Activated CD4-positive, alpha-beta T cell treated with anti-CD3 and anti-CD28 coated beads, Interleukin-2, amount 10 ng/mL, durations not matched to agents 24 days and 14 days (primary cell): ENCODE data around the gene KIAA0513. TPM values are rescaled to one million over a fixed set of nuclear protein-coding genes. Genes with fewer than 3 reads are reported as not detected.
A peak's percentile ranks its signal among the peaks of the same experiment; 100 is the strongest.

Source experiments
- DNase-seq: peaks from one replicate; pipeline ENCODE4 v3.0.0; 2022
- H3K27ac Mint-ChIP-seq: one replicate; pipeline ENCODE4 v1.8.0; 2022; ENCODE audit warnings: mild to moderate bottlenecking, mixed read lengths
- H3K27me3 Mint-ChIP-seq: one replicate; pipeline ENCODE4 v1.8.0; 2022; ENCODE audit warnings: mixed read lengths
- H3K36me3 Mint-ChIP-seq: one replicate; pipeline ENCODE4 v1.8.0; 2022; ENCODE audit warnings: low read depth, mild to moderate bottlenecking, mixed read lengths
- H3K4me1 Mint-ChIP-seq: one replicate; pipeline ENCODE4 v1.8.0; 2021; ENCODE audit warnings: mixed read lengths
- H3K4me3 Mint-ChIP-seq: one replicate; pipeline ENCODE4 v1.8.0; 2022; ENCODE audit warnings: mild to moderate bottlenecking, moderate library complexity, mixed read lengths
- H3K9me3 Mint-ChIP-seq: one replicate; pipeline ENCODE4 v1.8.0; 2021; ENCODE audit warnings: mixed read lengths
- intact Hi-C: fragments of 100-400 bp; cut with micrococcal nuclease; formaldehyde crosslinking; loops from one replicate; pipeline ENCODE4 v1.15.1; 2023
- total RNA-seq: library from RNA; stranded (reverse); gene quantifications from 2 replicates; pipeline ENCODE4 v1.2.3, GENCODE V29; 2022

The KIAA0513 gene
- total RNA-seq, 1 donor from 2014 or later: 12.1 TPM

- H3K4me3 Mint-ChIP-seq: peak within 1 kb of the TSS; percentile 98
- peak within 1 kb of the TSS; percentile 99 for H3K27ac Mint-ChIP-seq
- peaks cover 24% of the 10 kb centered on the region for H3K4me1 Mint-ChIP-seq
- intact Hi-C loops: loop anchor here (1.0 kb wide), 3 partner anchors 16 to 75 kb away; partner anchors contain the start of gene KIAA0513
- H3K36me3 Mint-ChIP-seq: peaks cover 9% of the 10 kb centered on the region
- peak; percentile 96 for DNase-seq
- H3K27me3 Mint-ChIP-seq: peaks cover 4% of the 10 kb centered on the region
- no peaks in the 10 kb centered on the region for H3K9me3 Mint-ChIP-seq
Observed at GRCh38 chr16:85010931-85011845, 16.4 kb upstream of the KIAA0513 start, which contains the start of gene ZDHHC7. TSS of gene ZDHHC7 (minus strand) at chr16:85011535. CDS start at chr16:84990618, 20,917 bp downstream.

GRCh38 chr16:85011846-85012284 lies 15.7 kb upstream of the KIAA0513 start:
- H3K27ac Mint-ChIP-seq: peak overlapping the region; percentile 99
- peaks cover 26% of the 10 kb centered on the region for H3K4me1 Mint-ChIP-seq
- peaks cover 4% of the 10 kb centered on the region for H3K27me3 Mint-ChIP-seq
- H3K36me3 Mint-ChIP-seq: peaks cover 6% of the 10 kb centered on the region
- DNase-seq: no peak
- H3K4me3 Mint-ChIP-seq: peak overlapping the region; percentile 98
- H3K9me3 Mint-ChIP-seq: no peaks in the 10 kb centered on the region
- intact Hi-C loops: loop anchor here (1.0 kb wide), 3 partner anchors 15 to 74 kb away; partner anchors contain the start of gene KIAA0513

GRCh38 chr16:85014311-85014710 lies 13.3 kb upstream of the KIAA0513 start:
- Mint-ChIP-seq H3K27ac (no peak overlapping the region), H3K36me3 (peaks cover 4% of the 10 kb centered on the region), H3K27me3 (peaks cover 14% of the 10 kb centered on the region), H3K4me1 (peaks cover 25% of the 10 kb centered on the region), H3K9me3 (no peaks in the 10 kb centered on the region), H3K4me3 (no peak overlapping the region)
- DNase-seq: no peak
- intact Hi-C loops: no loop called here

GRCh38 chr16:85015481-85016187 lies 12.0 kb upstream of the KIAA0513 start:
- no peak overlapping the region for H3K4me3 Mint-ChIP-seq
- no peak overlapping the region for H3K27ac Mint-ChIP-seq
- intact Hi-C loops: no loop called here
- H3K9me3 Mint-ChIP-seq: no peaks in the 10 kb centered on the region
- peaks cover 2% of the 10 kb centered on the region for H3K36me3 Mint-ChIP-seq
- H3K27me3 Mint-ChIP-seq: peaks cover 21% of the 10 kb centered on the region
- H3K4me1 Mint-ChIP-seq: peaks cover 16% of the 10 kb centered on the region
- DNase-seq: no peak

GRCh38 chr16:85017151-85017550 lies 10.4 kb upstream of the KIAA0513 start:
- no peak overlapping the region for H3K4me3 Mint-ChIP-seq
- intact Hi-C loops: no loop called here
- no peak for DNase-seq

GRCh38 chr16:85017633-85018032 lies 10.0 kb upstream of the KIAA0513 start:
- Mint-ChIP-seq H3K36me3 (no peaks in the 10 kb centered on the region), H3K4me3 (no peak overlapping the region), H3K27me3 (peaks cover 23% of the 10 kb centered on the region), H3K4me1 (peaks cover 10% of the 10 kb centered on the region), H3K9me3 (no peaks in the 10 kb centered on the region), H3K27ac (no peak overlapping the region)
- DNase-seq: no peak
- intact Hi-C loops: no loop called here

More at GRCh38 chr16:85017151-85017550, 10.4 kb upstream of the KIAA0513 start:
- Mint-ChIP-seq H3K4me1 (peaks cover 10% of the 10 kb centered on the region), H3K9me3 (no peaks in the 10 kb centered on the region), H3K27ac (no peak overlapping the region), H3K27me3 (peaks cover 23% of the 10 kb centered on the region), H3K36me3 (no peaks in the 10 kb centered on the region)

GRCh38 chr16:85018529-85019236 lies 8.9 kb upstream of the KIAA0513 start:
- intact Hi-C loops: no loop called here
- Mint-ChIP-seq H3K4me3 (no peak overlapping the region), H3K4me1 (peaks cover 10% of the 10 kb centered on the region), H3K9me3 (no peaks in the 10 kb centered on the region), H3K27me3 (peaks cover 23% of the 10 kb centered on the region), H3K36me3 (no peaks in the 10 kb centered on the region), H3K27ac (no peak overlapping the region)
- no peak for DNase-seq

- intact Hi-C loops: loop anchor here (5.0 kb wide), 1 partner anchor 837 kb away; no protein-coding TSS in a partner anchor
- Mint-ChIP-seq H3K27me3 (peaks cover 20% of the 10 kb centered on the region), H3K27ac (no peak overlapping the region), H3K4me1 (peaks cover 10% of the 10 kb centered on the region), H3K36me3 (no peaks in the 10 kb centered on the region), H3K4me3 (no peak overlapping the region), H3K9me3 (no peaks in the 10 kb centered on the region)
- no peak for DNase-seq
Observed at GRCh38 chr16:85019659-85020245, 7.8 kb upstream of the KIAA0513 start.

GRCh38 chr16:85025781-85026653 lies 1.6 kb upstream of the KIAA0513 start:
- H3K27me3 Mint-ChIP-seq: peaks cover 3% of the 10 kb centered on the region
- DNase-seq: no peak
- H3K4me1 Mint-ChIP-seq: peaks cover 32% of the 10 kb centered on the region
- H3K9me3 Mint-ChIP-seq: no peaks in the 10 kb centered on the region
- peak overlapping the region; percentile 89 for H3K4me3 Mint-ChIP-seq
- H3K36me3 Mint-ChIP-seq: no peaks in the 10 kb centered on the region
- no peak overlapping the region for H3K27ac Mint-ChIP-seq
- intact Hi-C loops: loop anchor here (5.0 kb wide), 2 partner anchors 479 to 586 kb away; partner anchors contain the start of gene GSE1

GRCh38 chr16:85026703-85027102 lies 892 bp upstream of the KIAA0513 start:
- Mint-ChIP-seq H3K27me3 (peaks cover 1% of the 10 kb centered on the region), H3K4me1 (peaks cover 35% of the 10 kb centered on the region), H3K36me3 (peaks cover 3% of the 10 kb centered on the region), H3K27ac (no peak overlapping the region), H3K4me3 (peak overlapping the region; percentile 89), H3K9me3 (no peaks in the 10 kb centered on the region)
- no peak for DNase-seq
- intact Hi-C loops: loop anchor here (1.0 to 5.0 kb wide), 3 partner anchors 15 to 586 kb away; partner anchors contain the start of genes GSE1 and ZDHHC7

GRCh38 chr16:85027958-85028684 lies 526 bp downstream of the KIAA0513 start:
- H3K4me1 Mint-ChIP-seq: peaks cover 36% of the 10 kb centered on the region
- peaks cover 1% of the 10 kb centered on the region for H3K27me3 Mint-ChIP-seq
- no peak for DNase-seq
- no peaks in the 10 kb centered on the region for H3K9me3 Mint-ChIP-seq
- H3K36me3 Mint-ChIP-seq: peaks cover 8% of the 10 kb centered on the region
- H3K4me3 Mint-ChIP-seq: peak overlapping the region; percentile 89
- peak overlapping the region; percentile 93 for H3K27ac Mint-ChIP-seq
- intact Hi-C loops: loop anchor here (1.0 to 5.0 kb wide), 3 partner anchors 17 to 584 kb away; partner anchors contain the start of genes GSE1 and ZDHHC7
